Tibial nerve (tissue), 3 donors: ENCODE results near the gene PTPRR.

ENCODE experiments used
- CTCF ChIP-seq, 5 experiments: fragments of 200-600 bp in 3 of 5; fragments of 450-650 bp in 2 of 5; sonication (generic) in 3 of 5; IDR thresholded peaks; one replicate each; pipeline ENCODE4 v1.5.1; 2016 to 2019; ENCODE audit warnings: antibody characterized with exemption in 5 of 5, mild to moderate bottlenecking in 3 of 5, moderate library complexity in 2 of 5
- POLR2A ChIP-seq, 2 donors: fragments of 450-650 bp; IDR thresholded peaks; one replicate each; pipeline ENCODE4 v1.6.1; 2017; ENCODE audit warnings: antibody characterized with exemption in 2 of 2, mild to moderate bottlenecking in 2 of 2, moderate library complexity in 2 of 2

- no peak for TF ChIP-seq CTCF (IDR thresholded peaks at IDR 0.05)
- no peak for TF ChIP-seq POLR2A (IDR thresholded peaks at IDR 0.05)
These were observed 11.6 kb downstream of the PTPRR start for GRCh38 chr12:70908978-70909377.
